AG09309 (cell line): ENCODE results near the gene RIPPLY1.

Experiments
- DNase-seq: peaks from one replicate; pipeline ENCODE4 v3.0.0-alpha.2; 2010; ENCODE audit warnings: low read depth
- H3K4me3 ChIP-seq: 2 replicates; pipeline ENCODE4 v1.5.1; 2011; ENCODE audit warnings: mild to moderate bottlenecking, low read depth, low read length, moderate library complexity; ENCODE audit not compliant: control insufficient read depth
- CTCF ChIP-seq: IDR thresholded peaks from 2 replicates; pipeline ENCODE4 v1.5.1; 2011; ENCODE audit warnings: mild to moderate bottlenecking, low read depth, low read length, inconsistent platforms; ENCODE audit not compliant: insufficient read depth, control insufficient read depth; ENCODE audit errors: missing control alignments

Gene RIPPLY1

GRCh38 chrX:106932492-106932923 lies 29.4 kb upstream of the RIPPLY1 start:
- no peak overlapping the region for H3K4me3 ChIP-seq
- no peak for DNase-seq

GRCh38 chrX:106931831-106932491 lies 28.8 kb upstream of the RIPPLY1 start:
- DNase-seq = no peak
- H3K4me3 ChIP-seq = no peak overlapping the region

More at GRCh38 chrX:106932492-106932923, 29.4 kb upstream of the RIPPLY1 start:
- no peak for TF ChIP-seq CTCF

GRCh38 chrX:106928227-106928626 lies 25.1 kb upstream of the RIPPLY1 start:
- no peak overlapping the region for H3K4me3 ChIP-seq
- no peak for TF ChIP-seq CTCF
- no peak for DNase-seq

More at GRCh38 chrX:106931831-106932491, 28.8 kb upstream of the RIPPLY1 start:
- no peak for TF ChIP-seq CTCF

GRCh38 chrX:106927700-106928099 lies 24.6 kb upstream of the RIPPLY1 start:
- no peak for DNase-seq
- H3K4me3 ChIP-seq = no peak overlapping the region
- TF ChIP-seq CTCF = no peak

- no peak for TF ChIP-seq CTCF
- H3K4me3 ChIP-seq = no peak overlapping the region
- DNase-seq = no peak
Measured at GRCh38 chrX:106927023-106927422, 23.9 kb upstream of the RIPPLY1 start.

- DNase-seq = no peak
- TF ChIP-seq CTCF = no peak
Measured at GRCh38 chrX:106921637-106922036, 18.5 kb upstream of the RIPPLY1 start.

GRCh38 chrX:106919932-106920452 lies 16.9 kb upstream of the RIPPLY1 start, which contains the start of gene CLDN2:
Gene CLDN2, plus strand, starts transcription at chrX:106920402. Its CDS starts 7,827 bp downstream, at chrX:106928229.
- no peak within 1 kb of the TSS for H3K4me3 ChIP-seq
- no peak for TF ChIP-seq CTCF
- no peak for DNase-seq

More at GRCh38 chrX:106921637-106922036, 18.5 kb upstream of the RIPPLY1 start:
- no peak overlapping the region for H3K4me3 ChIP-seq
